Erythroblast (primary cell): ENCODE measurements around the gene TEX14.
A peak's percentile ranks its signal among the peaks of the same experiment; 100 is the strongest.
"Not testable (repeated sequence)": the region's sequence is repeated elsewhere in the genome, so short reads cannot be mapped to it uniquely, and the experiment has no call there.

ENCODE experiments used
- DNase-seq, 2 experiments: peaks; one replicate each; lab custom pipeline; 2025; lab: John Stamatoyannopoulos, UW
- GATA1 ChIP-seq: IDR thresholded peaks from 2 replicates; pipeline ENCODE4 v1.6.1; 2011; ENCODE audit warnings: low read depth, mild to moderate bottlenecking, control low read depth, low read length, moderate library complexity
- POLR2A ChIP-seq: IDR thresholded peaks from 2 replicates; pipeline ENCODE4 v1.6.1; 2011; ENCODE audit warnings: mild to moderate bottlenecking, low read length

TEX14 gene

DNA sequence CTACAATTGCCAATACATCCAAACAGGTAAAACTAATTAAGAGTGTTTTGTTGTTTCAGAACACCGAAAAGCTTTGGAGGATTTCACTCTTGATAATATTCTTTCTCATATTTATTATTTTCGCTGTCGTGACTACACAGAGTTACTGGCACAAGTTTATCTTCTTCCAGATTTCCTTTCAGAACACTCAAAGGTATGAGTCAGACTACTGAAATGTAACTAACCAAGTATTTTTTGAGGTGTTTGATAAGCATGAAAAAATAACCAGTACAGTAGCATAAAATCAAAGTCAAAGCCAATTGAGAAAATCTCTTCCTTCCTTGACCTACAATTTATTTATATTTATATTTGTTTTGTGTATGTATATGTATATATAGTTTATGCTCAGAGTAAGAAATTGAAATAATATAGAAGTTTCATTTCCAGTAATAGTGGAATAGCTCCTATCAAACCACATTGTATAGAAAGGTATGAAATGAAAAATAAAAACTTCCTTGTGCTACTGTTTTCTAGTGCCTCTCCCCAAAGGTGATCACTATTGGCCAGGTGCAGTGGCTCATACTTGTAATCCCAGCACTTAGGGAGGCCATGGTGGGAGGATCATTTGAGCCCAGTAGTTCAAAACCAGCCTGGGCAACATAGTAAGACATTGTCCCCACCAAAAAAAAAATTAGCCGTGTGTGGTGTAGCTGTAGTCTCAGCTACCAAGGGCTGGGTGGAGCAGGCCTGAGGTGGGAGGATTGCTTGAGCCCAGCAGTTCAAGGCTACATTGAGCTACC is 11.5 kb upstream of the TEX14 start:
- no peak for TF ChIP-seq GATA1
- TF ChIP-seq POLR2A = no peak
- no peak for DNase-seq

- TF ChIP-seq POLR2A = no peak
- TF ChIP-seq GATA1 = no peak
- DNase-seq = no peak
Observed at GRCh38 chr17:58702708-58703107, 10.9 kb upstream of the TEX14 start.

GRCh38 chr17:58702045-58702476 is 10.2 kb upstream of the TEX14 start:
- DNase-seq = no peak
- TF ChIP-seq POLR2A (no peak), GATA1 (no peak)

DNA sequence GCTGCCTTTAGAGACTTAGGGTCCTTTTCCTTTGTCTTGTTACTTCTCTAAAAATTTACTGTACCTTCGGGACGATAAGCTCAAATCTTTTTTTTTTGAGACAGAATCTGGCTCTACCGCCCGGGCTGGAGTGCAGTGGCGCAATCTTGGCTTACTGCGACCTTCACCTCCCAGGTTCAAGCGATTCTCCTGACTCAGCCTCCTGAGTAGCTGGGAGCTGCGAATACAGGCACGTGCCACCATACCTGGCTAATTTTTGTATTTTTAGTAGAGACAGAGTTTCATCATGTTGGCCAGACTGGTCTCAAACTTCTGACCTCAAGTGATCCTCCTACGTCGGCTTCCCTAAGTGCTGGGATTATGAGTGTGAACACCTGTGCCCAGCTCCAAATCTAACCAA is 7.9 kb upstream of the TEX14 start:
- TF ChIP-seq GATA1 = no peak
- DNase-seq = no peak

- no peak for TF ChIP-seq GATA1
- no peak for TF ChIP-seq POLR2A
- no peak for DNase-seq
Observed at GRCh38 chr17:58694826-58695225, 3.0 kb upstream of the TEX14 start.

GRCh38 chr17:58694302-58694701 is 2.5 kb upstream of the TEX14 start:
- DNase-seq = no peak
- TF ChIP-seq POLR2A (no peak), GATA1 (no peak)

GRCh38 chr17:58693751-58694150 is 1.9 kb upstream of the TEX14 start:
- DNase-seq = peak in 1 of 2 experiments; percentile 40
- TF ChIP-seq GATA1 = no peak
- TF ChIP-seq POLR2A = no peak

- DNase-seq = peak in 1 of 2 experiments; percentile 61
Observed at GRCh38 chr17:58693208-58693607, 1.4 kb upstream of the TEX14 start.

GRCh38 chr17:58692239-58693055 is 602 bp upstream of the TEX14 start, which contains the start of gene RAD51C:
Gene RAD51C (plus strand): TSS chr17:58692602. CDS start chr17:58692644, 42 bp downstream.
- peak; percentile 91 for DNase-seq
- TF ChIP-seq POLR2A = peak; percentile 92
- no peak for TF ChIP-seq GATA1

More at GRCh38 chr17:58693208-58693607, 1.4 kb upstream of the TEX14 start:
- TF ChIP-seq GATA1 (no peak), POLR2A (no peak)

GRCh38 chr17:58690033-58690432 is 1.8 kb downstream of the TEX14 start:
- not testable (repeated sequence) for DNase-seq

DNA sequence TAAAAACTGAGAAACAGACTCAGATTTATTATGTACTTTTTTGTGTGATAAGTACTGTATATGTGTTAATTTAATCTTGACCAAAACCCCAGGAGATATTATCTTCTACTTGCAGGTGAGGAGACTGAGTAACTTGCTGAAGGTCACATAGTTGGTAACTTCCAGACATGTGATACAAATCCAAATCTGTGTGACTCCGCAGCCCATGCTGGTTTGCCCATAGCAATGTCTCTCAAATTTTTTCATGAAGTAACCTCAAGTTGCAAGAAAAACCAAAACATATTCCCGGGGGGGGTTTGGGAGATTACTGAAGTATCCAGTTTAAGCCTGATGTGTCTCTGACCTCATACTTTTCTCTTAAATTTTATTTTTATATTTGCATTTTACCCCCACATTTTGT is 3.3 kb downstream of the TEX14 start:
- no peak for DNase-seq
- TF ChIP-seq POLR2A (no peak), GATA1 (no peak)

DNA sequence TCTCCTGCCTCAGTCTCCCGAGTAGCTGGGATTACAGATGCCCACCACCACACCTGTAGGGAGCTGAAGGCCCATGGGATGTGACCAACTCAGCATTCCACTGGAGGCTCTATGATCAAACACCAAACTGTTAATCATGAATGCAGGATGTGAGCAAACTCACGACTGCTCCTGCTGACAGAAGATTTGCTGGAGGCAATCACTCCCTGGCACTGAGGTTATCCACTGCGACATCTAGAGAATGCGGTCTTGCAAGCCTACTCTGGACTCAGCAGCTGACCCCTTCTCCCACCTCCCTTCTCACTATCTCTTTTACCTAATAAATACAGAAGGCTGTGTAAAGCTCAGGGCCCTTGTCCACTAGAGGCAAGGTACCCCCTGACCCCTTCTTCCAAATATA is 4.9 kb downstream of the TEX14 start:
- DNase-seq = no peak
- TF ChIP-seq POLR2A (no peak), GATA1 (no peak)

DNA sequence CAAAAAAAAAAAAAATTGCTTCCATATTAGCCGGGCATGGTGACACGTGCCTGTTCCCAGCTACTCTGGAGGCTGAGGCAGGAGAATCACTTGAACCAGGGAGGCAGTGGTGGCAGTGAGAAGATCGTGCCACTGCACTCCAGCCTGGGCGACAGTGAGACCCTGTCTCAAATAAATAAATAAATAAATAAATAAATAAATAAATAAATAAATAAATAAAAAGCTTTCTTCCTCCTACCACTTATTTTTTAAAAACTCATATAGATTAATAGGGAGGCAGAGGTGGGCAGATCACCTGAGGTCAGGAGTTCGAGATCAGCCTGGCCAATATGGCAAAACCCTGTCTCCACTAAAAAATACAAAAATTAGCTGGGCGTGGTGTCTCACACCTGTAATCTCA is 7.4 kb downstream of the TEX14 start:
- not testable (repeated sequence) for DNase-seq

- DNase-seq = no peak
- TF ChIP-seq GATA1 (no peak), POLR2A (no peak)
Observed at GRCh38 chr17:58684003-58684402, 7.8 kb downstream of the TEX14 start.
